SK-N-MC (cell line): ENCODE measurements around the gene ARL5A.

Experiments used
- EZH2 ChIP-seq: fragments of 200-600 bp; sonication (generic); IDR thresholded peaks from one replicate; pipeline ENCODE4 v1.6.1; 2017; ENCODE audit warnings: antibody characterized with exemption
- POLR2AphosphoS5 ChIP-seq: IDR thresholded peaks from 2 replicates; pipeline ENCODE4 v1.6.1; 2012; ENCODE audit warnings: mild to moderate bottlenecking, low read depth, low read length, borderline replicate concordance

DNA sequence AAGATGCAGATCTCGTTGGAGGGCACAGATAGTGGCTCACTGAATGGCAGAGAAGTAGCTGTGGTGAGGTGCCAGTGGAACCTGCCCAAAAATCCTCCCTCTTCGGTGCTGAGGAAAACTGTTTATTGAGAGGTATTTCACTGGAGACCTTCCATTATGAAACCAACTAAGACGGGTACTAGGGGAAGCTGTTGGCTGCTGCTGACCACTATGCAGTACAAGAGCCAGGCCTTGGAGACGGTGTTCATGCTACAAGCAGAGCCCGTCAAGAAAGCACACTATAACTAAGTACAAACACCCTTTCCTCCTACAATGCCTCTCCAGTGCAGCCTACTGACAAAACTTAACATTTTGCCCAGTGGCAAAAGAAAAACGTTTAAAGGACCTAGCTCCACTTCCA lies 4.6 kb downstream of the ARL5A start:
- TF ChIP-seq POLR2AphosphoS5: no peak
- no peak for TF ChIP-seq EZH2
